ENCODE measurements around the gene CCN6.
A peak's percentile ranks its signal among the peaks of the same experiment; 100 is the strongest.
"Not testable (repeated sequence)": the region's sequence is repeated elsewhere in the genome, so short reads cannot be mapped to it uniquely, and the experiment has no call there.

CCN6 gene

GRCh38 chr6:112029045-112029822 lies 24.7 kb upstream of the CCN6 start:
- peak; percentile 68 for DNase-seq (ENCODE audit: low read depth, low spot score)

DNA sequence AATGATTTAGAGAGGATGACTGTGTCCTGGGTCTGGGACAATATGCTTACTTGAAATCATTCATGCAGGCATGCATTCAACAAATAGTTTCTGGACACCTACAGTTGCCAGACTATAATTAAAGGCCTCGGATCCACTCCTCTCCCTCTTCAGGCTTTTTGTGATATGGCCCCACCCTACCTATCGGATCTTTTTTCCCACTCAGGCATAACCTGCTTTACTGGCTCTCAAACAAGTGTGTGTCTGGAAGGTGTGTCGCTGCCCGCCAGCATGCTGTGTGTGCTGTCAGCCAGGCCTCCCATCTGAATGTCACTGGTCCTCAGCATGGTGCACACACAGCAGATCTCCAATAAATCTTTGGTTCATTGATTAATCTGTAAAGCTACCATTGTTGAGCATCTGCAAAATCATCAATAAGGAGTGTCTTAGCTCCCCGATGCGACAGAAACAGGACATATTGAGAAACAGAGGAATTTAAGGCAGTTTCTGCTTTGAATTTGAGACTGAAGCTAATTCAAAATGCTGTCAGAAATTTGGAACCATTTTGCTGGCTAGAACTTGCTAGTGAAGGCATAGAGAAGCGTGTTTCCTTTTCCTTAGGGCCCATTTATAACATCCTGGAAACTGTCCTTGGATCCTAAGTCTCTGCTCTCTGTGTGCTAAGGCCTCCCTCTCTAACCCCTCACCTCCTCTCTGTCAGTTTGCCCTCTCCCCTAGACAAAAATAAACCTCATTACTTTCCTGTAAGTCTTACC lies 23.5 kb upstream of the CCN6 start:
- no peak for DNase-seq (ENCODE audit: low read depth, low spot score)

- DNase-seq (ENCODE audit: low read depth, low spot score) = peak; percentile 55
These were observed 22.8 kb upstream of the CCN6 start for GRCh38 chr6:112030961-112031660.

GRCh38 chr6:112031960-112032359 lies 21.9 kb upstream of the CCN6 start:
- no peak for DNase-seq (ENCODE audit: low read depth, low spot score)

DNA sequence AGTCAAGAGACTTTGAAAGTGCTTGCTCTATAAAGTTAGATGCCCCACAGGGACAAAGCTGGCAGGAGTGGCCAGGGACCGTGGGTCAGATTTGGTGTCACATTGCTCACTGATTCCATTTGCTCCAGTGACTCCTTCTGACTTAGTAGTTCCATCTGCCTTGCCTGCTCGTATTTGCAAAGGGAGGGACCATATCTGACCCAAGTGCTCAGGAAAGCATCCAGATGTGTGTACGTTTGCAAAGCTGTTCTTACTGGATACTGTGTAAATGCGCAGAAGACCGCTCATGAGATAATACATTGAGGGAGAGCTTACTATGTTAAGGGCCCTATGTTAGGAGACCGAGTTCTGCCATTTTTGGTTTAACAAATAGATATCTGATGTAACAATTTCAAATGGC lies 21.2 kb upstream of the CCN6 start:
- DNase-seq (ENCODE audit: low read depth, low spot score) = no peak

- DNase-seq (ENCODE audit: low read depth, low spot score) = peak; percentile 68
These were observed 19.9 kb upstream of the CCN6 start for GRCh38 chr6:112033791-112034615.

DNA sequence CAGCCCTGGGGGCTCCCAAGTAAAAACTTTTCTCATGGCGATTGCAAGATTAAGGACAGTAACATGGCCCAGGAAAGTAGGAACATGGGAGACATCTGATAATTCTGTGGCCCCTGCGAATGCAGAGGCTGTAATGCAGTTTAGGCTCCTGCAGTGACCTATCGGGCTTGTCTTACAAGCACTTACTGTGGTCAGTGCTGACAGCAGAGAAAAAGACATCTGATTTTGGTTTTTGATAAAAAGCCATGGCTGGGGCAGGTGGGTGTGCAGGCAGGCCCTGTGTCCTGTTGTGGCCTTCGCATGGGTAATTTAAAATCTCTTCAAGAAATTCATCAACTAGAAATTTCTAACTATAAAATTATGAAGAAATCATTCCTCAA lies 19.3 kb upstream of the CCN6 start:
- DNase-seq (ENCODE audit: low read depth, low spot score) = no peak

DNA sequence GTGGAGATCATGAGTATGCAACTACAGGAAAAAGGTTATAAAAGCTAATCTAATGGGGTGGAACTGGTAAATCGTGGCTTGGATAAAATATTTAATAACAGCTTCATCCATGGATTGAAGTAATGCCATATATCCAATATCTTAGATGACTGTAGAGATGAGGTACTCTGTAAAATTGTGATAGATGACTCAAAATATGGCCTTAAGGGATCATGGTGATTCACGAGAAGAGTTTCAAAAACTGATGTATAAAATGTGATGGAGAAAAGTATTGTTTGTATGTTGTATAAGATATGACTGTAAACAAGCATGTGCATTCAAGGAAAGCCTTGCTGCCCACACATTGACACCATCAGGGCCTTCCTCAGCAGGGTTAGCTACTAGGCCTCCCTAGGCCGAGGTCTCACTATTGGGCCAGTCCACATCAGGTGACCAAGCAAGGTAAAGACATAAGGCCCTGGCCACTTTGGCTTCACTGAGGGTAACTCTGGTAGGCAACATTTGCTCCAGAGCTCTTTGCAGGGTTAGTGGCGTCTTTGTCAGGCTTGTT lies 17.7 kb upstream of the CCN6 start:
- DNase-seq (ENCODE audit: low read depth, low spot score) = no peak

- DNase-seq (ENCODE audit: low read depth, low spot score) = peak; percentile 98
These were observed 16.1 kb upstream of the CCN6 start for GRCh38 chr6:112037783-112038216.

GRCh38 chr6:112038268-112038667 lies 15.6 kb upstream of the CCN6 start:
- no peak for DNase-seq (ENCODE audit: low read depth, low spot score)

DNA sequence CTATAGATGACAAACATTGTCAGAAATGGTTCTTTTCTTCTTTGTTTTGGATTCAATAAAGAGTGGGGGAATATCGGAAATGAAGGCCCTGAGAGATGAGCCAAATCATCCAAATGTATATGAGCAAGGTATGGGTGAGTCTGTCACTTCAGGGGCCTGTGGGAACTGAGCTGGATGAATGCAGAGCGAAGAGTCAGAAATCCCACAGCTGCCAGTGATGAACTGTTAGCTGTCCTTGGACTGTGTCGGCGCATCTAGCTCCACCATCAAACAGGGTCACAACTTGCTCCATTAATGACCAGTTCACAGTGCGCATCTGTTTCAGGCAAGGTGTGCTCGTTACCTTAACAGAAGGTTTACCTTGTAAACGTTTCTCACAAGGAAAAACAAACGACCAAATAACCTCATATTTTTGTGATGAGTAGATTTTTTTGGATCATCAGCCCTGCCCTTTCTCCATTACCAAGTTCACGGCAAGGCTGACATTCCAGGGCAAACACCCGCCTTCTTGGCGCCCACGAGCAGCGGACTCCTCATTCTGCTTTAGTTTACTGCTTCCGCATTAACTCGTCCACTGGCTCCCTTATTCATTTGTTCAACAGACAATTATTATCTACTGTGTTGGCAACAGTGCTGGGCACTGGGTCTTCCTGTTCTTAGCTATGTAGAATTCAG lies 15.0 kb upstream of the CCN6 start:
- peak; percentile 48 for DNase-seq (ENCODE audit: low read depth, low spot score)

- no peak for DNase-seq (ENCODE audit: low read depth, low spot score)
These were observed 14.5 kb upstream of the CCN6 start for GRCh38 chr6:112039431-112039770.

DNA sequence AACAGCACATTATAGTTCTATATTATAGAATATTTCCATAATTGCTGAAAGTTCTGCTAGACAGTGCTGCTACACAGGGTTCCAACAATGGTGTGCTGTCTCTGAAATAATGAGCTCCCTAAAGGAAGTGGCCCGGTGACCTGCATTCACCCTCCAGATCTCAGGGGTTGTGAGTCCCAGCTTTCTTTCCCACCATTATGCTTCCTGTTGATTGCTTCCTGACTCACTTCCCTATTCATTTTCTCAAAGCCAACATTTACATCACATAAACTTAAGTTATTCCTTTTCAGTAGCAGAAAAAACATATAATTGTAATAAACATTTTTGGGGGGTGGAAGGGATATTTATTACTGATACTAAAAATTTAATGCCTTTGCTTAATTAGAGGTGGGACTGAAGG lies 12.9 kb upstream of the CCN6 start:
- no peak for DNase-seq (ENCODE audit: low read depth, low spot score)

- no peak for DNase-seq (ENCODE audit: low read depth, low spot score)
These were observed 12.4 kb upstream of the CCN6 start for GRCh38 chr6:112041535-112041934.

- DNase-seq (ENCODE audit: low read depth, low spot score) = peak; percentile 97
These were observed 10.6 kb upstream of the CCN6 start for GRCh38 chr6:112043032-112044007.

DNA sequence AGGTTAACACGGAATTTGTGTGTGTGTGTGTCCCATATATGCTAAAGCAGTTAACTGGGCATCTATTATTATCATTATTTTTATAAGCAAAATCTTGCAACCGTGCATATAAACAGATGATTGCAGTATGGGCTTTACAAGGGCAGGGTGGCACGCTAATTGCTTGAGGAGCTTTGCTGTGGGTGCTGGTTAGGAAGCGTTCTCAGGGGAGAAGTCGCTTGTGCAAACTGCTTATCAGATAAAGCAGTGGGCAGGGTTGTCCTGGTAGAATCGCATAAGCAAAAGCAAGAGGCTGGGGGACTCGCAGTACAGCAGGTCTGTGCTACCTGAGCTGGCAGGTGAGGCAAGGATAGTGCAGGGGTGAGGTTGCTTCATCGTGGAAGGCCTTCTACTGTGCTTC lies 9.7 kb upstream of the CCN6 start:
- DNase-seq (ENCODE audit: low read depth, low spot score) = no peak

GRCh38 chr6:112044856-112045255 lies 9.0 kb upstream of the CCN6 start:
- peak; percentile 93 for DNase-seq (ENCODE audit: low read depth, low spot score)

DNA sequence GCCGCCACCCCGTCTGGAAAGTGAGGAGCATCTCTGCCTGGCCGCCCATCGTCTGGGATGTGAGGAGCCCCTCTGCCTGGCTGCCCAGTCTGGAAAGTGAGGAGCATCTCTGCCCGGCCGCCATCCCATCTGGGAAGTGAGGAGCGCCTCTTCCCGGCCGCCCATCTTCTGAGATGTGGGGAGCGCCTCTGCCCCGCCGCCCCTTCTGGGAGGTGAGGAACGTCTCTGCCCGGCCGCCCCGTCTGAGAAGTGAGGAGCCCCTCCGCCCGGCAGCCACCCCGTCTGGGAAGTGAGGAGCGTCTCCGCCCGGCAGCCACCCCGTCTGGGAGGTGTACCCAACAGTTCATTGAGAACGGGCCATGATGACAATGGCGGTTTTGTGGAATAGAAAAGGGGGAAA lies 6.4 kb upstream of the CCN6 start:
- DNase-seq (ENCODE audit: low read depth, low spot score) = not testable (repeated sequence)

DNA sequence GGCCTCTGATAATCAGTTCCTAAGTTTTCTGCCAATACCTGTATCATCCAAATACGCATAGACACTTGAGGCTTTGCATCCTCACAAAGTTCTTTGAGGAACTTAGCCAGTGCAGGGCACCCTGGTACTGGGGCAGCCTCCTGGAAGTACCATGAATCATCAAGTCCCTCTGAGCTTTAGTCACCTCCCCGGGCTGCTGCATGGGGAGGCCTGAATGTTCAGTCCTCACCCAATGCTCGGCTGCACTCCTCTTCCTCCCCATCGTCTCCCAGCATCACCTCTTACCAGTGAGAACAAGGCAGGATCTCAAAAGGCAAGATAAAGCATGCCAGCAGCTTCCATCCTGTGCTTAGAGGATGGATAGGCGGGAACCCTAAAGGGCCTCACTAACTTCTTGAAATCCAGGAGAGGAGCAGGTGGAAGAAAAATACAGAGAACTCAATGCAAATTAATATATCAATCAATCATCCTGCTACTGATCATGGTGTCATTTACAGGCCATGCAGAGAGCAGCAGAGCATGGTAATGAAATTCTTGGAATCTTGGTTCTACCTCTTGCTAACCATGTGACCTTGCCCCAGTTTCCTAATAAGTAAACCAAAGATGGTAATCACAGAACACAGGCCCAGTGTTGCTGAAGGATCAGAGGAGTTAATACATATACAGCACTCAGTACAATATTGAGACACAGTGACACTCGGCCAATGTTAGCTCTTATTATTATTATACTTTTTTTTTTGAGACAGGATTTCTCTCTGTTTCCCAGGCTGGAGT lies 4.7 kb upstream of the CCN6 start:
- peak; percentile 23 for DNase-seq (ENCODE audit: low read depth, low spot score)

All from astrocyte of the hippocampus (primary cell).